Suprapubic skin (tissue), 4 donors: ENCODE measurements around the gene EP400.

ENCODE experiments used
- CTCF ChIP-seq, 2 donors: fragments of 200-600 bp in 1 of 2; fragments of 450-650 bp in 1 of 2; sonication (generic) in 1 of 2; IDR thresholded peaks; one replicate each; pipeline ENCODE4 v1.5.1; 2016 to 2019; ENCODE audit warnings: antibody characterized with exemption in 2 of 2, mild to moderate bottlenecking in 1 of 2, moderate library complexity in 1 of 2
- EP300 ChIP-seq: sonication (generic); formaldehyde crosslinking; IDR thresholded peaks from one replicate; pipeline ENCODE4 v1.6.1; 2017; ENCODE audit warnings: antibody characterized with exemption
- POLR2A ChIP-seq, 2 donors: fragments of 450-650 bp; IDR thresholded peaks; one replicate each; pipeline ENCODE4 v1.6.1; 2017; ENCODE audit warnings: antibody characterized with exemption in 2 of 2, mild to moderate bottlenecking in 2 of 2, moderate library complexity in 2 of 2
- POLR2AphosphoS5 ChIP-seq, 3 donors: sonication (generic); formaldehyde crosslinking; IDR thresholded peaks; one replicate each; pipeline ENCODE4 v1.6.1; 2017; ENCODE audit warnings: antibody characterized with exemption in 3 of 3

DNA sequence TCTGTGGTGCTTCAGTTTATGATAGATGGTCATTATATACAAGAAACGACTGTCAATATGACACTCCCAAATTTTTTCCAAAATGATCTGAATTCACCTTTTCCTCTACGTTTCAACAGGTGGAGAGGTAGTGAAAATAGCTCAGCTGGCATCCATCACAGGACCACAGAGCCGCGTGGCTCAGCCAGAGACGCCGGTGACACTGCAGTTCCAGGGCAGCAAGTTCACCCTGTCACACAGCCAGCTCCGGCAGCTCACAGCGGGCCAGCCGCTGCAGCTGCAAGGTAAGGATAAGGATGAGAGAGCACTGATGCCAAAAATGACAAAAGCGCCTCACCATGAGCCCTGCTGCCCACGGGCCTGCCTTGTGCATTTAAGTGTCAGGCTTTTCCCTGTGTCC is 73.9 kb downstream of the EP400 start:
- no peak for TF ChIP-seq CTCF (IDR thresholded peaks at IDR 0.05)
- no peak for TF ChIP-seq POLR2AphosphoS5 (IDR thresholded peaks at IDR 0.05)
- no peak for TF ChIP-seq POLR2A (IDR thresholded peaks at IDR 0.05)
- no peak for TF ChIP-seq EP300
